Activated effector memory CD4-positive, alpha-beta T cell treated with Interleukin-2 at 50 U/mL for 16 hours (primary cell): ENCODE data around the gene UBAC2.

Experiments used
- DNase-seq: peaks from one replicate; pipeline ENCODE4 v3.0.0-alpha.2; 2020

Gene UBAC2

DNA sequence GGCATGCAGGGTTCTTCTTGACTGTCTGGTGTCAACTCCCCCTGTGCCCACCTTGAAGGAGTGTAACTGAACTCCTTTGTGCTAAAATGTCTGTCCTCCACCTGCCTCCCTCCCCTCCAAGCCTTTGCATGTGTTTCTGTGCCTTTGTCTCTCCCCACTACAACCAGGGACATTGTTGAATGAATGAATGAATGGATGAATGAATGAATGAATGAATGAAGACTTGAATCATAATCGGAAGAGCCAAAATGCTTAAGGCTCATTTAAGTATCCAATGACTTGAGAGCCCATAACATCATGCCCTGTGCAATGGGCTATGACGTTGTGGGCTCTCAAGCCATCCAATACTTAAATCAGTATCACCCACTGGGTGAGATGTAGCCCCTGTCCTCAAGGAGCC, 115.6 kb downstream of the UBAC2 start:
- no peak for DNase-seq

DNA sequence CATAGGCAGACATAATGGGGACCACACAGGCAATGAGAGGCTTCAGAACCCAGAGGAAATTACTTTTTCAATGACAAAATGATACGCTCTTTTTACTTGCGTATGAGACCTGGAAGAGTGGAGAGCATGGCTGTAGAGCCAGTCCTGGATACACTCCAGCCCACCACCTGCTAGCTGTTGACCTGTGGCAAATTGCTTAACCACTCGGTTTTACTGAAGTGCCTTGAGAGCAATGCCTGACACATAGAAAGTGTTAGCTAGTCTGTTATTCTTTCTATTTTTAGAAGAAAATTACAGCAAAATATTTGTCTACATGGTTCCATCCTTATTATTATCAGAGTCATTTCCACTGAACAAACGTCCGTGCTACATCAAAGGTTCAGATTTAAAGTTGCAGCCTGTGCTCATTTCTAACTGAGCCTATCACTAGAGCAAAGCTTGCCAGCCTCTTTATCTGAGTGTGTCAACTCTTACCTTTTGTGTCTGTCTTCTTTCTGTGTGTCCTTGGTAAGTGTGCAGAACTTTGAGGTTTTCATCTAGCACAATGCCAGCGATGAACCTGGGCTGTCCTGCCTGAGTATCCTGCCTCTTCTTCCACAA, 116.1 kb downstream of the UBAC2 start:
- DNase-seq = no peak

DNA sequence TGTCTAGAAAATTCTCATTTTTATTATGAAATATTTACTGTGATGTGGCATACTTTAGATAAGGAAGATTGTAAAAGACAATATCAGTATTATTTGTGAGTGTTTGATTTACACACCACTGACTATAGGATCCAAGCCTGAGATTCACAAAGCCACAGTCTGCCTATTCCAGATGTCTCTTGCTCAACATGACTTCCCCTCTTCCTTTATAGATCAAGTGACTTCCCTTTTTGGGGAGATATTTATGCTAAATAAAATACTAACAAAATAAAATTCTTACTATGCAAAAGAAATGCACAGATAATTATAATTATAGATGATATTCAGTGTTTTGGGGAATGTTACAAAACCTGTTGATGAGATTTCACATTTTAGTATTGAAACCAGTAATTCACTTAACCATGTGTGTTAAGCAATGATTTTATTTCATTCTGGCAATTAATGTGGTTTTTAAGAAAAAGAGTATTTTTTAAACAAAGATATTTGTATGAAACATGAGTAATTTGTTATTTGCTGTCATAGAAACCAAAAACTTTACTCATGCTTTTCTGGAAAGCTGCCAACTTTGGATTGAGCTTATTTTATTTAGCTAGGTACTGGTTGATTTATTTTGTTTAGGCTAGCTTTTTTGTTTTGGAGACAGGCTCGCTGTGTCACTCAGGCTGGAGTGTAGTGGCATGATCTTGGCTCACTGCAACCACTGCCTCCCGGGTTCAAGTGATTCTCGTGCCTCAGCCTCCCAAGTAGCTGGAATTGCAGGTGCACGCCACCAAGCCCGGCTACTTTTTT, 120.2 kb downstream of the UBAC2 start:
- no peak for DNase-seq

- no peak for DNase-seq
These were observed 121.1 kb downstream of the UBAC2 start for GRCh38 chr13:99321709-99322108.

DNA sequence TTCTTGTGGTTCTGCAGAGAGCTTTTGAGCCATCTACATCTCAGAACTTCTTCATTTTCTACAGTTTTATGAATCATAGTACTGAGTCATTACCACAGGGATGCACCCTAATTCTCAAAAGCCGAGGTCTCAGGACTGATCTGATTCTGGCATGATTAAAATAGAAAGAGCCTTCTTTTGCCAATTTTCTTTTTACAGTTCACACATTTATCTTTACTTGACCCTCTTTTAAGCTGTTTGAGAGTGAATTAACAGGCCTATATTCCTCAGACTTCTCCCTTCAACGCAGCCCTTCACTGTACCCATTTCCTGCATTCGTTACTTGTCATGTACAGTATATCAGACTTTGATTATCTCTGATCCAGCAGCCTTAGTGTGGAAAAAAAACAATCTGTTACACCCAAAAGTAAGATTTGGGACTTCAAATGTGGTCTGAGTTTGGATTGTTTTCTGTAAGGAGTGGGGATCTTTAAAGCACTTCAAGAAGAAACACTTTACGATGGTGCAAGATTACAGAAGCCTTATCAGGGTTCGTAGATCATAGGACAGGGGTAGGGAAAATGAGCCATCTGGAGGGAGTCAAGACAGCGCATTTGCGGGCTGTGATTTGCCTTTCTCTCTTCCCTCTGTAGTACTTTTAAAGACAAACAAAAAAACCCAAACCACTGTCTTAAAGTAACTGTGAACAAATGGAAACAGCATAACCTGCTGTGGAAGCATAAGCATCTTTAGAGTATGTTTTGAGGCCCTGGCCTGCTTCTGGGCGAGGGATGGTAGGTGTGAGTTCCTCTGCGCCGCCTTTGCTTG, 121.8 kb downstream of the UBAC2 start:
- no peak for DNase-seq

DNA sequence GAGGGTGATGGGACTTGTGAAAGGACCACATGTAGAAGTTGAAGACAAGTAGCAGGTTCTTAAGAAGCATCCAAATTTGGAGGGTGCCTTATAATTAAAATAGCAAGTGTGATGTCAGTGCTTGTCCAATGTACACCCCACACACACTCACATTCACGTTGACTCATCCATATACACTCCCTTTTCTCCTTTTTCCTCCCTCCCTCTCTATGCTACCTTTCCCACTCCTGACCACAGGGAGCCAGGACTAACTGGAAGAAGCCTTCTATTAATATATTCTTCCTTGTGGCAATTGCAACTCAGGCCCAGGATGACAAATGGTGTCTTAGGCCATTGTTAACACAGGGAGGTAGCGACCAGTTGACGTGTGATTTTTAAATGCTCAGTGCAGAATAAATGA, 122.8 kb downstream of the UBAC2 start:
- DNase-seq = no peak

- DNase-seq = no peak
These were observed 125.4 kb downstream of the UBAC2 start for GRCh38 chr13:99326012-99326411.

GRCh38 chr13:99327126-99327525, 126.5 kb downstream of the UBAC2 start:
- DNase-seq = no peak

DNA sequence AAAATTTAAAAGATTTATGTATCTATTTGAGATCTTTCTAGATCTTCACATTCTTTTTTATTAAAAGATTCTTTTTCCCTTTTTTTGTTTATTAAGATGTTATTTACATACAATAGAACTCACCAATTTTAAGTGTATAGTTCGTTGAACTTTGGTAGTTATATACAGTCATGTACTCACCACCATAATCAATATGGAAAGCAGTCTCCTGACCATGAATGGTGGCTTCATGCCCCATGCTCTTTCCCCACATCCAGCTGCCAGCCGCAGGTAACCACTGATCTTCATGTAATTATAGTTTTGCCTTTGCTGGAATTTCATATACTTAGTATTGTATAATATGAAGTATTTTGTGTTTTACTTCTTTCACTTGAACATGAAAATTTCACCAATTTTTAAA, 127.1 kb downstream of the UBAC2 start:
- DNase-seq = no peak

DNA sequence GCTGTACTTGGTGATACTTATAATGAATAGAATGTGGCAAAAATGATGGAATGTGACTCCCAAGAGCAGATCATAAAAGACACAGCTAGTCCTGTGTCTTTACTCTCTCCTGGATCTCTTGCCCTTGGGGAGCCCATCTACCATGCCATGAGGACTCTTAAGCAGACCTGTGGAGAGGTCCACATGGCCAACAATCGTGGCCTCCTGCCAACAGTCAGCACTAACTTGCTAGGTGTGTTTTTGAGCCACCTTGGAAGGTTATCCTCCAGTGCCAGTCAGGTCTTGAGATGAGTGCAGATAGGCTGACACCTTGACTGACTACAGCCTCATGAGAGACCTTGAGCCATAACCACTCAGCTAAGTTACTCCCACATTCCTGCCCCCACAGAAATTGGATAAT, 128.8 kb downstream of the UBAC2 start:
- DNase-seq = no peak

GRCh38 chr13:99330942-99331341, 130.3 kb downstream of the UBAC2 start:
- no peak for DNase-seq

GRCh38 chr13:99331881-99332293, 131.2 kb downstream of the UBAC2 start:
- DNase-seq = no peak

DNA sequence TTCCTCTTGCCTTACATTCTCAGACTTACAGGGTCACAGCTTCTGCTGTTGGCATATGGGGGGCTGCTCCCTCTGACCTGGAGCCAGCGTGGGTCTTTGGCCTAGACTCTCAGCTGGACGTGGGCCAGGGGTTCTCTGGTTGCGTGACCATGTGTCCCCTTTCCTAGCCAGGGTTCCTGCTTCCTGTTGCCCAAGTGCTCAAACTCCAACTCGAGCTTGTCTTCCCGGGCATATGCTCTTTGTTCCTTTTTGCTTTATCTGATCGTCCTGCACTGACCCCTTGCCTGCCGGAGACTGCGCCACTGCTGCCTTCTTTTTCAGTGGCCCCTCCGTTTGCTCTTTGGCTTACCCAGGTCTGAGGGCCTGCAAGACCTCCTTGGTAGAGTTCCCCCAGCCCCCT, 131.8 kb downstream of the UBAC2 start:
- DNase-seq = no peak

- DNase-seq = no peak
These were observed 133.6 kb downstream of the UBAC2 start for GRCh38 chr13:99334221-99334620.

DNA sequence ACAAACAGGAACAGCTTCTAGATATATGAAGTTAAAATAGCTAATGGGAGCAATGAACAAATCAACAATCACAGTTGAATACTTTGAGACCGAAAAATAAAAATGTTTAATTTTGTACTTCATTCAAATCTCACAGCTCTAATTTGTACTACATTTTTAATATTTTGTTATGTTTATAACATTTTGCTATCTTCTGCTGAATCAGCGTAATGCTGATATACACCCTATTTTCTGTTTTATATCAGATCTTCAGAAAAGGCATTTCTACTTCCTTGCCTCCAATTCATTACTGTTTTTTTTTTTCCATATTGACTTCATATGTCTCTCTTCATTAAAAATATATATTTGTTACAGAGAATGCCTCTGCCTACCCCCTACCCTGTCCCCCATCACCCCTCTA, 134.4 kb downstream of the UBAC2 start:
- DNase-seq = no peak

GRCh38 chr13:99335603-99336002, 134.9 kb downstream of the UBAC2 start:
- no peak for DNase-seq

- DNase-seq = no peak
These were observed 138.6 kb downstream of the UBAC2 start for GRCh38 chr13:99339230-99339721.

DNA sequence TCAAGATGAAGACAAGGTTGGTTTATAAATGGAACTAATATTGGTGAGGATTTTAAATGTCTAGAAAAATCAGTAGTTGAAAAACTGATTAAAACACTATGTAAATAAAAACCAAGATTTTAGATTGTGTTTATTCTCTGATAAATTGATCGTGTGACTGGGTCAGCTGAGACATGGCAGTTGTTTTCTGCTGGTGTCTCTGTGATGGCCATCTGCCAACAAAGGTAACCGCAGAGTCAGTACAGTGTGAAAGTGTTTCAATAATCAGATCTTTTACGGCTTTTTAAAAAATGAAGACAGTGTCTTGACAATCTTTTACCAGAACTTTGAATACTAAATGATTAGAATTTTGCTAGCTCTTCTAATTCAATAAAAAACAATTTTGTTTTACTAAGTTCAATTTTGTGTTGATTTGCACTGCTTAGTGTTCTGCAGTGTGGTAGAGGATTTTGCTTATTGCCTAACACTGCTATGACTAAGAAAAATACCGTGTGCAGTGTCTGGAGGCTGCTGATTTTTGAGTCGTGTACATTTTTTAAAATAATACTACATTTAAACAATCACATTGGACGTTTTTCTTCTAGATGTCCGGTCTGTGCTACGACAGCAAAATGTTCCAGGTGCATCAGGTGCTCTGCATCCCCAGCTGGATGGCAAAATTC, 139.2 kb downstream of the UBAC2 start:
- DNase-seq = peak; percentile 50

DNA sequence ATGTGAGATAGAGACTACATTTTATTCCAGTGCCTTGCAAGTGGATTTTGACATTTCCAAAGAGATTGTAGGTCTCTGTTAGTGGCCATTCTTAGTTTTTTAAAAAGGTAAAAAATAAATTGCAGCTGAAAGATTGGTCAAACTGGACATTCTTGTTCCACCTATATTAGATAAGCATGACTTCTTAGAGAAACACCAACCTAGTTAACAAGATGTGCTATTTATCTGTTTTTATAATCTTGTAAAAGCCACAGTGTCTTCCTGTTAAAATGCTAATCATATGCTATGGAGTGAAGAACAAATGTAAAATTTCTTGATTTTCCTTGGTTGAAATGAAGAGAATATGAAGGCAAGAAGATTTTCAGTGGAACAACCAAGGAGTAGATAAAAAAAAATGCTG, 140.0 kb downstream of the UBAC2 start:
- no peak for DNase-seq

DNA sequence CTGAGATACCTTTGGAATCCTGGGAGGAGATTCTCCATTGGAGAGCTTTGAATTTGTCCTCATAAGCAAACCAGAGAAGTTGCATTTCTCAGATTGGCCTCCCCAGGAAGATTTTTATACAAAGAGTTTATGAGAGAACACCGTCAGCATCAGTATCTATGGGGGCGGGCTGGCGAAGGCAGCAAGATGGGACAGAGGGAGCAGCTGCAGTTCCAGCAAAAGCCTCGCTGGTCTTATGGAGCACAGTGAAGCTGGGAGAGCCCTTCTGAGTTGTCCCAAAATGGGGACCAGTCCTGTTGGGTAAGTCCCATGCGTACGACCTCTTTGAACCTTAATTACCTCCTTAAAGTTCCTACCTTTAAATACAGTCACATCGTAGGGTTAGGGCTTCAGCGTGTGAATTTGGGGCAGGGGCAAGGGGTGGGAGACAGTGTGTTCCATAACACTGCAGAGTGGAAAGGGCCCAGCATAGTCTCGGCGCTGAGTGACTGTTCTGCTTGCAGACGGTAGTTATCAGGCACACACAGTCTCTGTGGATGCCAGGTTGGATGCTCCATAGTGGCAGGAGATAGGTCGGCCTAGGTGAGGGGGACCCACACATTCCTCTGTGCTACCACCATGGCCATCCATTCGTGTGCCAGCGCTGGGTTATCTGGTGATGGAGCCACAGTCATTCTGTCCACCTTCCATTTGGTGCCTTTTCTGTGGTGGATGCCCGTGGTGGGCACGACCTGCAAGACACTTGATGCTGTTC, 141.5 kb downstream of the UBAC2 start:
- no peak for DNase-seq

DNA sequence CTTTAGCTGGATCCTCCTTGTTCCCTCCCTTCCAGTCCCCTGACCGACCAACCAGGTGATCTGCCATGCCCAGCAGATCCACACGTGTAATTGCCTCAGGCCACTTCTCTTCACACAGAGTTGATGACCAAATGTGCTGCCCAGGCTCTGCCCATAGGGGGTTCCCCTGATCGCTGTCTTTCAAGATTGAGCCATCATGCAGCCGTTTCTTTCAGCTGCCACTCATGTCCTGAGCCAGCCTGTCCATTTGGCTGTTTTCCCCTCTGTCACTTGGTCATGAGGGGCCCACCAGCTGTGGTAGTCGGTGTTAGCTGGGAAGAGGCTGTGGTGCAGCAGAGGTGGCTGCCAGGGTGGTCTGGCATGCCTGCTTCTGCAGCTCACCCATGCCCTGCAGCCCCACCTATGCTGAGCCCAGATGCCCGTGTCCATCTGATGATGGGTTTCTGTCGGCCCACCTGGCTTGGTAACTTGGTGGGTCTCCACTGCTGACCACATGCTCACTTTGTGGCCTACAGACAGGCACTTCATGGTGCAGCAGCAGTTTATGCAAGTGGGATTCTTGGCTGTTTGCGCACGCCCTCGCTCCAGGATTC, 142.2 kb downstream of the UBAC2 start:
- no peak for DNase-seq

DNA sequence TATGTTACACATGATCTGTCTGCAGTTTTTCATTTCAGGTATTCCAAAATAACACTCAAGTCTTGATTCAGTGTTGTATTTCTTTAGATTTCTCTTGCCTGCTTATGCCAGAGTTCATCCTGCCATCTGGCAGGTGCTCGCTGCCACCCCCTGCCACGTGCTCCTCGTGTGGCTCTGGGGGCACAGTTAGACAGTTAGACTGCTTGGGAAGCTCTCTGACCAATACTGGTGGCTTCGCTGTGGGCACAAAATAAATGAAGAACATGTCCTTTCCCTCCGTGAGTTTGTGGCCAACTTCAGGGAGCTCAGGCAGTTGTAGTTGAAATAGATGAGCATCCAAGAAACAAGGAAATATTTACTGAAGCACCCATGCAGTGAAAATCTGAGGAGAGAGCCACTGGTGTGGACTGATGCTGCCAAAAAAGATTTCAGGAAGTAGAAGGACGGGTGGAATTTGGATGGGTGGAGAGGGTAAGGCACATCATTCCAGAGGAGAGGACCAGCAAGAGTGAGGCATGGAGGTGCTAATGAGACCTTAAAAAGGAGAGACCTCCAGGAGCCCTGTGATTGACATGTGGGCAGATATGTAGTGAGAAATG, 144.1 kb downstream of the UBAC2 start:
- DNase-seq = no peak
